Endothelial cell (in vitro differentiated cells): ENCODE measurements around the gene SBF1. TPM values are rescaled to one million over a fixed set of nuclear protein-coding genes. Genes with fewer than 3 reads are reported as not detected.

ENCODE experiments used
- DNase-seq: peaks from one replicate; pipeline ENCODE4 v3.0.0; 2021; ENCODE audit warnings: low spot score
- H3K27ac Mint-ChIP-seq: one replicate; pipeline ENCODE4 v1.8.0; 2021; ENCODE audit warnings: mixed read lengths, inconsistent platforms; ENCODE audit not compliant: unreplicated experiment
- H3K27me3 Mint-ChIP-seq: one replicate; pipeline ENCODE4 v1.8.0; 2021; ENCODE audit warnings: mild to moderate bottlenecking, moderate library complexity, mixed read lengths, inconsistent platforms; ENCODE audit not compliant: unreplicated experiment
- H3K36me3 Mint-ChIP-seq: one replicate; pipeline ENCODE4 v1.8.0; 2021; ENCODE audit warnings: mild to moderate bottlenecking, low read depth, mixed read lengths, inconsistent platforms; ENCODE audit not compliant: unreplicated experiment
- H3K4me1 Mint-ChIP-seq: one replicate; pipeline ENCODE4 v1.8.0; 2021; ENCODE audit warnings: mild to moderate bottlenecking, mixed read lengths, inconsistent platforms; ENCODE audit not compliant: unreplicated experiment
- H3K4me3 Mint-ChIP-seq: one replicate; pipeline ENCODE4 v1.8.0; 2021; ENCODE audit warnings: mild to moderate bottlenecking, mixed read lengths, inconsistent platforms; ENCODE audit not compliant: unreplicated experiment
- H3K9me3 Mint-ChIP-seq: one replicate; pipeline ENCODE4 v1.8.0; 2021; ENCODE audit warnings: mixed read lengths, inconsistent platforms; ENCODE audit not compliant: unreplicated experiment
- total RNA-seq: library from RNA; stranded (reverse); fragmentation: NEBNext Ultra II Directional; extraction: Animal tissue kit (Norgen Biotek cat#: 25700); gene quantifications from one replicate; pipeline ENCODE4 v1.2.1, GENCODE V29; 2021; ENCODE audit not compliant: unreplicated experiment
- TF ChIP-seq, protein P1 (sequence below): fragments of 200-600 bp; sonication (generic); IDR thresholded peaks from one replicate; pipeline ENCODE4 v1.5.0; 2021; ENCODE audit warnings: antibody characterized with exemption; ENCODE audit not compliant: unreplicated experiment

SBF1 gene
- total RNA-seq, 1 donor from 2014 or later: 76.7 TPM

- TF ChIP-seq, protein P1, sequence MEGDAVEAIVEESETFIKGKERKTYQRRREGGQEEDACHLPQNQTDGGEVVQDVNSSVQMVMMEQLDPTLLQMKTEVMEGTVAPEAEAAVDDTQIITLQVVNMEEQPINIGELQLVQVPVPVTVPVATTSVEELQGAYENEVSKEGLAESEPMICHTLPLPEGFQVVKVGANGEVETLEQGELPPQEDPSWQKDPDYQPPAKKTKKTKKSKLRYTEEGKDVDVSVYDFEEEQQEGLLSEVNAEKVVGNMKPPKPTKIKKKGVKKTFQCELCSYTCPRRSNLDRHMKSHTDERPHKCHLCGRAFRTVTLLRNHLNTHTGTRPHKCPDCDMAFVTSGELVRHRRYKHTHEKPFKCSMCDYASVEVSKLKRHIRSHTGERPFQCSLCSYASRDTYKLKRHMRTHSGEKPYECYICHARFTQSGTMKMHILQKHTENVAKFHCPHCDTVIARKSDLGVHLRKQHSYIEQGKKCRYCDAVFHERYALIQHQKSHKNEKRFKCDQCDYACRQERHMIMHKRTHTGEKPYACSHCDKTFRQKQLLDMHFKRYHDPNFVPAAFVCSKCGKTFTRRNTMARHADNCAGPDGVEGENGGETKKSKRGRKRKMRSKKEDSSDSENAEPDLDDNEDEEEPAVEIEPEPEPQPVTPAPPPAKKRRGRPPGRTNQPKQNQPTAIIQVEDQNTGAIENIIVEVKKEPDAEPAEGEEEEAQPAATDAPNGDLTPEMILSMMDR: no peak
- no peak for DNase-seq
- H3K27me3 Mint-ChIP-seq: peaks cover 7% of the 10 kb centered on the region
Observed at GRCh38 chr22:50506611-50507420, 32.0 kb upstream of the SBF1 start.

GRCh38 chr22:50505776-50506610, 31.2 kb upstream of the SBF1 start:
- TF ChIP-seq, protein P1: no peak
- H3K9me3 Mint-ChIP-seq: no peaks in the 10 kb centered on the region
- peaks cover 7% of the 10 kb centered on the region for H3K27me3 Mint-ChIP-seq
- peaks cover 16% of the 10 kb centered on the region for H3K4me1 Mint-ChIP-seq
- no peaks in the 10 kb centered on the region for H3K36me3 Mint-ChIP-seq
- H3K4me3 Mint-ChIP-seq: no peak overlapping the region
- no peak for DNase-seq
- no peak overlapping the region for H3K27ac Mint-ChIP-seq

More at GRCh38 chr22:50506611-50507420, 32.0 kb upstream of the SBF1 start:
- no peaks in the 10 kb centered on the region for H3K36me3 Mint-ChIP-seq
- H3K27ac Mint-ChIP-seq: peak overlapping the region; percentile 30
- H3K9me3 Mint-ChIP-seq: no peaks in the 10 kb centered on the region
- H3K4me3 Mint-ChIP-seq: peak overlapping the region; percentile 95
- H3K4me1 Mint-ChIP-seq: peaks cover 16% of the 10 kb centered on the region

DNA sequence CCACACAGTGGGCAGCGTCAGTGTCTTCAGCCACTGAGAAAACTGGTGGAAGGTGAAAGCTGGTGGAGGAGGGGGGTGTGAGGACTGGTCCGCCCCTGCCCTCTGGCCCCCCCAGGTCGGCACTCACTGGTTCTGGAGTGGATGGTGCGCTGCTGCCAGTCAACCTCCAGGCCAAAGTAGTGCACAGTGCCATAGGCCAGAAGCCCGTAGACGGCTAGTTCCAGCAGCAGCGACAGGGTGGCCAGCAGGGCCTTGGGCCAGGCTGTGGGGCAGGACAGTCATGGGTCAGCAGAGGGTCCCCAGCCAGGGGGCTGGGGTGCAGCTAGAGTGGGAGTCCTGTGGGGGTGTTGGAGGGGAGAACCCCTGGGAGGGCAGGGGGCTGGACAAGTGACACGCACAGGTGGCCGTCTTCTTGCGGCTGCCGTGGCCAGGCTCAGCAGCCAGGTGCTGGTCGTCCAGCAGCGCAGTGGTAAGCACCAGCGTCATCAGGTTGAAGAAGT, 30.5 kb upstream of the SBF1 start:
- TF ChIP-seq, protein P1: no peak
- Mint-ChIP-seq H3K9me3 (no peaks in the 10 kb centered on the region), H3K4me1 (peaks cover 16% of the 10 kb centered on the region), H3K36me3 (no peaks in the 10 kb centered on the region), H3K27ac (no peak overlapping the region), H3K27me3 (peaks cover 7% of the 10 kb centered on the region), H3K4me3 (no peak overlapping the region)
- no peak for DNase-seq

GRCh38 chr22:50504369-50505211, 29.8 kb upstream of the SBF1 start:
- Mint-ChIP-seq H3K4me3 (no peak overlapping the region), H3K27me3 (peaks cover 7% of the 10 kb centered on the region), H3K36me3 (no peaks in the 10 kb centered on the region), H3K9me3 (no peaks in the 10 kb centered on the region), H3K4me1 (peaks cover 15% of the 10 kb centered on the region), H3K27ac (no peak overlapping the region)
- TF ChIP-seq, protein P1: no peak
- no peak for DNase-seq
